Measurements from ENCODE around the gene MBP.

MBP gene

DNA sequence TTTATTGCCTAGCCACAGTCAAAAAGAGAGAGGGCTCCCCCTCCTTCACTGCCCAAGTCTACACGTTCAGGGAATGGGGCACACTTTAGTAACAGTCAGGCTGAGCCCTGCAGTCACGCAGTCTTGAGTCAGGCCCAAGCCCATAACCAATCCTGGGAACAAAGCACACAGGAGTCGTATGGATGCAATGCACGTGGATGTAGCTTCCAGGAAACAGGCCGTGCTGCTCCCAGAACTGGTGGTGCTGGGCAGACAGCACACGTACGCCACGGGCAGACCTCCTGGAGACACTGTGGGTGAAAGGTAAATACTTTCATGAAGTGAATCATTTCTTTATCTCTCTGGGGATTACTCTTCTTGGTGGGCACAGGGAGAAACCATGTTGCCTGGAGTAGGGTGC lies 30.0 kb upstream of the MBP start:
- TF ChIP-seq, protein P1, sequence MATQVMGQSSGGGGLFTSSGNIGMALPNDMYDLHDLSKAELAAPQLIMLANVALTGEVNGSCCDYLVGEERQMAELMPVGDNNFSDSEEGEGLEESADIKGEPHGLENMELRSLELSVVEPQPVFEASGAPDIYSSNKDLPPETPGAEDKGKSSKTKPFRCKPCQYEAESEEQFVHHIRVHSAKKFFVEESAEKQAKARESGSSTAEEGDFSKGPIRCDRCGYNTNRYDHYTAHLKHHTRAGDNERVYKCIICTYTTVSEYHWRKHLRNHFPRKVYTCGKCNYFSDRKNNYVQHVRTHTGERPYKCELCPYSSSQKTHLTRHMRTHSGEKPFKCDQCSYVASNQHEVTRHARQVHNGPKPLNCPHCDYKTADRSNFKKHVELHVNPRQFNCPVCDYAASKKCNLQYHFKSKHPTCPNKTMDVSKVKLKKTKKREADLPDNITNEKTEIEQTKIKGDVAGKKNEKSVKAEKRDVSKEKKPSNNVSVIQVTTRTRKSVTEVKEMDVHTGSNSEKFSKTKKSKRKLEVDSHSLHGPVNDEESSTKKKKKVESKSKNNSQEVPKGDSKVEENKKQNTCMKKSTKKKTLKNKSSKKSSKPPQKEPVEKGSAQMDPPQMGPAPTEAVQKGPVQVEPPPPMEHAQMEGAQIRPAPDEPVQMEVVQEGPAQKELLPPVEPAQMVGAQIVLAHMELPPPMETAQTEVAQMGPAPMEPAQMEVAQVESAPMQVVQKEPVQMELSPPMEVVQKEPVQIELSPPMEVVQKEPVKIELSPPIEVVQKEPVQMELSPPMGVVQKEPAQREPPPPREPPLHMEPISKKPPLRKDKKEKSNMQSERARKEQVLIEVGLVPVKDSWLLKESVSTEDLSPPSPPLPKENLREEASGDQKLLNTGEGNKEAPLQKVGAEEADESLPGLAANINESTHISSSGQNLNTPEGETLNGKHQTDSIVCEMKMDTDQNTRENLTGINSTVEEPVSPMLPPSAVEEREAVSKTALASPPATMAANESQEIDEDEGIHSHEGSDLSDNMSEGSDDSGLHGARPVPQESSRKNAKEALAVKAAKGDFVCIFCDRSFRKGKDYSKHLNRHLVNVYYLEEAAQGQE (IDR thresholded peaks at IDR 0.05; ENCODE audit: low read depth), result no peak
- no peak for TF ChIP-seq CREB1 (IDR thresholded peaks at IDR 0.05; ENCODE audit: low read depth)

DNA sequence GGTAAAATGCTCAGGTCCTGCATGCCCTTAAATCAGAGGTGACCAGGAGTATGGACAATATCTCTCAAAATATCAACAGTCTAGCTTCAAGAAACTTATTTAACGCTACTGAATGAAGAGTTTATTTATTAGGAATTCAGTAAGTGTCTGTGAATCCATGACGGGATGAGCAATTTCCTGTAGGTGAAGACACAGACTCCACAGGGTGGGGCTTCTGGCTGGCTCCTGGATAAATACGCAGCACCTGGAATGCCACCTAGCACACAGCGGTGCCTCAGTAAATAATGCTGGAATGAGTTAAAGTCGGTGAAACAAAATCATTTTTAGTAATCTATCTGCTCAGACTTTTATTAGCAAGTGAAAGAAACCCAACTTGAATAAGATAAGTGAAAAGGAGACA lies 29.4 kb upstream of the MBP start:
- no peak for TF ChIP-seq EP300 (IDR thresholded peaks at IDR 0.05; ENCODE audit: borderline replicate concordance)

DNA sequence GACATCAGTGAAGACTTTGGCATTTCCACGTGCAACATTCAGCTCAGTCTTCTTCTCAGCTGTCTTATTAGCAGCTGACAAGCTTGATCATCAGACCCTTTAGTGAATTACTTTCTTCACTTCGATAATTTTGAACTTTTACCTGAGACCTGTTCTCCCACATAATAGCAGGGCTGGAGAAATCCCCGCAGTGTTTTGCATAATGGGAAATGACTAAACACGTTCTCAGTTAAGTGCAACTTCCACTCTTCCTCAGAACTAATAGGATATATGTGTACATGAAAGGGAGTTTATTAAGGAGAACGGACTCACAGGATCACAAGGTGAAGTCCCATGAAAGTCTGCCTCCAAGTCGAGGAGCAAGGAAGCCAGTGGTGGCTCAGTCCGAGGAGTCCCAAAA lies 28.8 kb upstream of the MBP start:
- no peak for TF ChIP-seq CREB1 (IDR thresholded peaks at IDR 0.05; ENCODE audit: low read depth)
- TF ChIP-seq, protein P2, sequence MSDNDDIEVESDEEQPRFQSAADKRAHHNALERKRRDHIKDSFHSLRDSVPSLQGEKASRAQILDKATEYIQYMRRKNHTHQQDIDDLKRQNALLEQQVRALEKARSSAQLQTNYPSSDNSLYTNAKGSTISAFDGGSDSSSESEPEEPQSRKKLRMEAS (IDR thresholded peaks at IDR 0.05), result no peak
- TF ChIP-seq FOXM1 (IDR thresholded peaks at IDR 0.05; ENCODE audit: borderline replicate concordance, low read depth), result no peak
- no peak for TF ChIP-seq YY1 (IDR thresholded peaks at IDR 0.05; ENCODE audit: low read depth)
- TF ChIP-seq, protein P3, sequence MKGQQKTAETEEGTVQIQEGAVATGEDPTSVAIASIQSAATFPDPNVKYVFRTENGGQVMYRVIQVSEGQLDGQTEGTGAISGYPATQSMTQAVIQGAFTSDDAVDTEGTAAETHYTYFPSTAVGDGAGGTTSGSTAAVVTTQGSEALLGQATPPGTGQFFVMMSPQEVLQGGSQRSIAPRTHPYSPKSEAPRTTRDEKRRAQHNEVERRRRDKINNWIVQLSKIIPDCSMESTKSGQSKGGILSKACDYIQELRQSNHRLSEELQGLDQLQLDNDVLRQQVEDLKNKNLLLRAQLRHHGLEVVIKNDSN (IDR thresholded peaks at IDR 0.05), result no peak
- TF ChIP-seq TAF1 (IDR thresholded peaks at IDR 0.05; ENCODE audit: low read depth), result no peak
- TF ChIP-seq, protein P1 (IDR thresholded peaks at IDR 0.05; ENCODE audit: low read depth), result no peak
- TF ChIP-seq NFIC (IDR thresholded peaks at IDR 0.05), result no peak
- no peak for TF ChIP-seq EP300 (IDR thresholded peaks at IDR 0.05; ENCODE audit: borderline replicate concordance)
- TF ChIP-seq TEAD4 (IDR thresholded peaks at IDR 0.05), result no peak
- no peak for TF ChIP-seq TCF12 (IDR thresholded peaks at IDR 0.05; ENCODE audit: low read depth)

DNA sequence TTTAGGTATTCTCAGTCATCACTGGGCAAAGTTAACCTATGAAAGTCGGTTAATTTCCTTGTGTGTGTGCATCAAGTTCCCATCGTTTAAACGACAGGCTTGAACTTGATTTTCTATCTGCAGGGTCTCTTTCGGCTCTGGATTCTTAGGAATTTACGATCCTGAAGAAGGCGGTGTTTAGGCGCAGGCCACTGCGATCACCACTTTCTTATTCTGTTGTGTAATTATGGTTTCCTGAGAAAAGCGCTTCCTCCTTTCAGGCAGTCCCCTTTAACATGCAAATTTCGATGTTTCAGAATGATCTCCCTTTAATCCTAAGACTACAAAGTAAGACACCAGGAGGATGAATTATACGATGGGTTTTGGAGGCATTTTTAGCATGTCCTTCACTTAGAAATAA lies 27.9 kb upstream of the MBP start:
- TF ChIP-seq TEAD4 (IDR thresholded peaks at IDR 0.05), result no peak
- TF ChIP-seq ZBTB7A (IDR thresholded peaks at IDR 0.05; ENCODE audit: low read depth), result no peak
- no peak for TF ChIP-seq EP300 (IDR thresholded peaks at IDR 0.05; ENCODE audit: borderline replicate concordance)
- no peak for TF ChIP-seq RAD21 (IDR thresholded peaks at IDR 0.05; ENCODE audit: low read depth)
- TF ChIP-seq TCF12 (IDR thresholded peaks at IDR 0.05; ENCODE audit: low read depth), result no peak
- TF ChIP-seq EGR1 (IDR thresholded peaks at IDR 0.05), result no peak
- TF ChIP-seq FOXM1 (IDR thresholded peaks at IDR 0.05; ENCODE audit: borderline replicate concordance, low read depth), result no peak
- TF ChIP-seq, protein P3 (IDR thresholded peaks at IDR 0.05), result no peak
- TF ChIP-seq, protein P2 (IDR thresholded peaks at IDR 0.05), result no peak
- no peak for TF ChIP-seq YY1 (IDR thresholded peaks at IDR 0.05; ENCODE audit: low read depth)
- TF ChIP-seq, protein P1 (IDR thresholded peaks at IDR 0.05; ENCODE audit: low read depth), result no peak
- no peak for TF ChIP-seq TAF1 (IDR thresholded peaks at IDR 0.05; ENCODE audit: low read depth)
- TF ChIP-seq CEBPB (IDR thresholded peaks at IDR 0.05), result no peak
- TF ChIP-seq CREB1 (IDR thresholded peaks at IDR 0.05; ENCODE audit: low read depth), result no peak
- TF ChIP-seq NFIC (IDR thresholded peaks at IDR 0.05), result no peak

DNA sequence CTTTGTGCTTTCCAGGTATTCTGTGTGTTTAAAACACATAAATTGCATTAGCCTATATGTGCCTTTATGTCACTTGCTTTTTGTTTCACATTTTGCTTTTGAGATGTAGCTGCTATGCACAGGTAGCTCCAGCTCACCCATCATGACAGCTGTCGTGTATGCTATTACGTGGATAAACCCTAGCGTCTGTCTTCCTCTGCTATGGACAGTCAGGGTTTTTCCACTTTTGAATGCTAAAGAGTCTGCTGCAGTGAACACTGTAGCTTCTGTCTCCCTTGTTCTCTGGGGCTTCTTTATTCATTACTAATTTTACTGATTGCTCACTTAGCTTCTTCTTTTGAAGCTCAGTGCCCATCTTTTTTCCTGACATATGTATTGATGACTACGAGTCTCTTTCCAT lies 24.7 kb upstream of the MBP start:
- no peak for TF ChIP-seq CEBPB (IDR thresholded peaks at IDR 0.05)
- no peak for TF ChIP-seq YY1 (IDR thresholded peaks at IDR 0.05; ENCODE audit: low read depth)
- TF ChIP-seq RAD21 (IDR thresholded peaks at IDR 0.05; ENCODE audit: low read depth), result no peak
- TF ChIP-seq EP300 (IDR thresholded peaks at IDR 0.05; ENCODE audit: borderline replicate concordance), result no peak
- no peak for TF ChIP-seq ZBTB7A (IDR thresholded peaks at IDR 0.05; ENCODE audit: low read depth)
- TF ChIP-seq, protein P3 (IDR thresholded peaks at IDR 0.05), result no peak
- TF ChIP-seq EGR1 (IDR thresholded peaks at IDR 0.05), result no peak
- TF ChIP-seq NFIC (IDR thresholded peaks at IDR 0.05), result no peak
- no peak for TF ChIP-seq FOXM1 (IDR thresholded peaks at IDR 0.05; ENCODE audit: borderline replicate concordance, low read depth)
- TF ChIP-seq, protein P2 (IDR thresholded peaks at IDR 0.05), result no peak
